SK-N-SH (cell line): ENCODE measurements around the gene SZT2. TPM values are rescaled to one million over a fixed set of nuclear protein-coding genes. Genes with fewer than 3 reads are reported as not detected.

Experiments used
- CTCF ChIA-PET: fragments of 300-600, 350-600 bp; formaldehyde crosslinking; extraction: SDS; loops from one replicate; lab custom pipeline; 2021; lab: Yijun Ruan, JAX
- POLR2A ChIA-PET: fragments of 350-600 bp; sonication (Branson Sonifier 250); formaldehyde crosslinking; extraction: SDS; loops from one replicate; lab custom pipeline; 2020; ENCODE audit warnings: antibody characterized with exemption, inconsistent platforms; lab: Yijun Ruan, JAX
- DNase-seq: peaks from one replicate; pipeline ENCODE4 v3.0.0; 2012
- H2AFZ ChIP-seq: fragments of 200-600 bp; sonication (generic); 2 replicates; pipeline ENCODE4 v1.8.1; 2016; ENCODE audit warnings: antibody characterized with exemption, mild to moderate bottlenecking, low read depth
- H3F3A ChIP-seq: fragments of 200-600 bp; sonication (generic); replicated peaks from 2 replicates; pipeline ENCODE3; 2016; ENCODE audit warnings: antibody characterized with exemption, mild to moderate bottlenecking; ENCODE audit not compliant: insufficient read depth
- H3K27ac ChIP-seq, 2 experiments: fragments of 200-500 bp in 1 of 2; fragments of 200-600 bp in 1 of 2; sonication (Bioruptor generic) in 1 of 2; sonication (generic), shearing (Covaris generic) in 1 of 2; 2 replicates each; pipeline versions ENCODE4 v1.5.1 to v1.6.1; 2014 to 2016; ENCODE audit warnings: low read depth in 2 of 2, inconsistent platforms in 1 of 2, low read length in 1 of 2, mild to moderate bottlenecking in 1 of 2, mixed read lengths in 1 of 2
- H3K27me3 ChIP-seq: fragments of 200-600 bp; sonication (generic), shearing (Covaris generic); 2 replicates; pipeline ENCODE4 v1.6.1; 2016; ENCODE audit warnings: mixed run types; ENCODE audit not compliant: insufficient read depth
- H3K36me3 ChIP-seq, 2 experiments: fragments of 200-500 bp in 1 of 2; fragments of 200-600 bp in 1 of 2; sonication (Bioruptor generic) in 1 of 2; sonication (generic) in 1 of 2; replicated peaks in 1 of 2; 2 replicates each; pipeline versions ENCODE3 to v1.5.1; 2014 to 2016; ENCODE audit warnings: low read length in 1 of 2, mild to moderate bottlenecking in 1 of 2; ENCODE audit not compliant: insufficient read depth in 2 of 2, control insufficient read depth in 1 of 2
- H3K4me1 ChIP-seq, 2 experiments: fragments of 200-500 bp in 1 of 2; fragments of 200-600 bp in 1 of 2; sonication (Bioruptor generic) in 1 of 2; sonication (generic), shearing (Covaris generic) in 1 of 2; 2 replicates each; pipeline versions ENCODE4 v1.5.1 to v1.6.1; 2014 to 2016; ENCODE audit warnings: low read depth in 1 of 2, low read length in 1 of 2, mixed run types in 1 of 2; ENCODE audit not compliant: insufficient read depth in 2 of 2, control insufficient read depth in 1 of 2
- H3K4me2 ChIP-seq: fragments of 200-600 bp; sonication (generic), shearing (Covaris generic); 2 replicates; pipeline ENCODE4 v1.6.1; 2017; ENCODE audit warnings: mixed run types
- H3K4me3 ChIP-seq, 2 experiments: fragments of 200-500 bp in 1 of 2; fragments of 200-600 bp in 1 of 2; sonication (Bioruptor generic) in 1 of 2; sonication (generic), shearing (Covaris generic) in 1 of 2; 2 replicates each; pipeline versions ENCODE4 v1.5.1 to v1.8.1; 2014 to 2016; ENCODE audit warnings: low read depth in 2 of 2, inconsistent platforms in 1 of 2, low read length in 1 of 2, mild to moderate bottlenecking in 1 of 2, mixed read lengths in 1 of 2, moderate library complexity in 1 of 2
- H3K79me2 ChIP-seq: fragments of 200-600 bp; sonication (generic); 2 replicates; pipeline ENCODE4 v1.8.1; 2017; ENCODE audit warnings: mild to moderate bottlenecking; ENCODE audit not compliant: insufficient read depth
- H3K9ac ChIP-seq: fragments of 200-600 bp; sonication (generic); 2 replicates; pipeline ENCODE4 v1.6.1; 2017; ENCODE audit warnings: mixed run types
- H3K9me2 ChIP-seq: fragments of 200-600 bp; sonication (generic); 2 replicates; pipeline ENCODE4 v1.6.1; 2017; ENCODE audit warnings: mixed run types
- H3K9me3 ChIP-seq: fragments of 200-600 bp; sonication (generic); 2 replicates; pipeline ENCODE4 v1.6.1; 2017; ENCODE audit warnings: mixed run types, mild to moderate bottlenecking, moderate library complexity
- H4K20me1 ChIP-seq: fragments of 200-600 bp; sonication (generic); 2 replicates; pipeline ENCODE4 v1.6.1; 2017; ENCODE audit warnings: mild to moderate bottlenecking, mixed run types; ENCODE audit not compliant: insufficient read depth
- CHD2 ChIP-seq: fragments of 150-350 bp; IDR thresholded peaks from 2 replicates; pipeline ENCODE4 v1.6.1; 2018; ENCODE audit warnings: low read length; ENCODE audit not compliant: partially characterized antibody
- ELF1 ChIP-seq: IDR thresholded peaks from 2 replicates; pipeline ENCODE4 v1.4.0; 2012
- EP300 ChIP-seq, 2 experiments: IDR thresholded peaks; 2 replicates each; pipeline versions ENCODE4 v1.4.0 to v1.6.1; 2012; ENCODE audit warnings: borderline replicate concordance in 1 of 2, low read depth in 1 of 2, low read length in 1 of 2
- GABPA ChIP-seq: IDR thresholded peaks from 2 replicates; pipeline ENCODE4 v1.4.0; 2012; ENCODE audit warnings: low read depth, mild to moderate bottlenecking
- JUND ChIP-seq: IDR thresholded peaks from 2 replicates; pipeline ENCODE4 v1.4.0; 2012
- MEF2A ChIP-seq: IDR thresholded peaks from 2 replicates; pipeline ENCODE4 v1.4.0; 2012; ENCODE audit warnings: low read depth, borderline replicate concordance
- MXI1 ChIP-seq: IDR thresholded peaks from 2 replicates; pipeline ENCODE4 v1.6.1; 2012; ENCODE audit warnings: mild to moderate bottlenecking, low read depth, low read length, improper control_type of control experiment
- NRF1 ChIP-seq: IDR thresholded peaks from 2 replicates; pipeline ENCODE4 v1.6.1; 2012; ENCODE audit warnings: low read depth, mild to moderate bottlenecking, low read length
- RAD21 ChIP-seq: IDR thresholded peaks from 2 replicates; pipeline ENCODE4 v1.6.1; 2012; ENCODE audit warnings: mild to moderate bottlenecking, low read length
- RCOR1 ChIP-seq: fragments of 150-350 bp; IDR thresholded peaks from 2 replicates; pipeline ENCODE4 v1.6.1; 2017; ENCODE audit warnings: antibody characterized with exemption, low read length
- RFX5 ChIP-seq: IDR thresholded peaks from 2 replicates; pipeline ENCODE4 v1.6.1; 2012; ENCODE audit warnings: mild to moderate bottlenecking, improper control_type of control experiment, low read length
- SIN3A ChIP-seq: IDR thresholded peaks from 2 replicates; pipeline ENCODE4 v1.6.1; 2012; ENCODE audit warnings: low read depth, mild to moderate bottlenecking, low read length, moderate library complexity, borderline replicate concordance
- TAF1 ChIP-seq: IDR thresholded peaks from 2 replicates; pipeline ENCODE4 v1.6.1; 2012; ENCODE audit warnings: low read depth, mild to moderate bottlenecking, low read length, moderate library complexity, borderline replicate concordance
- TCF12 ChIP-seq: IDR thresholded peaks from 2 replicates; pipeline ENCODE4 v1.4.0; 2012
- TEAD4 ChIP-seq: IDR thresholded peaks from 2 replicates; pipeline ENCODE4 v1.4.0; 2012; ENCODE audit warnings: mild to moderate bottlenecking, borderline replicate concordance; ENCODE audit not compliant: insufficient read depth
- YY1 ChIP-seq: IDR thresholded peaks from 2 replicates; pipeline ENCODE4 v1.4.0; 2012; ENCODE audit warnings: low read depth, mild to moderate bottlenecking
- WGBS: methylation state at CpG from one replicate; pipeline ENCODE4 v1.1.6; 2017; ENCODE audit warnings: low lambda C conversion rate; 5-methylcytosine and 5-hydroxymethylcytosine counted together
- polyA plus RNA-seq, 3 experiments: library from polyadenylated mRNA; depleted of rRNA; stranded (reverse); fragments of >200 nt; gene quantifications; 2 replicates each; pipeline ENCODE4 v1.2.3, GENCODE V29; 2012
- TF ChIP-seq, protein P1 (sequence below): fragments of 200-600 bp; sonication (generic); IDR thresholded peaks from 2 replicates; pipeline ENCODE4 v1.6.1; 2017; ENCODE audit warnings: antibody characterized with exemption, mild to moderate bottlenecking, moderate library complexity
- TF ChIP-seq, protein P2 (sequence below): IDR thresholded peaks from 2 replicates; pipeline ENCODE4 v1.4.0; 2012; ENCODE audit warnings: low read depth, borderline replicate concordance
- TF ChIP-seq, protein P3 (sequence below): IDR thresholded peaks from 2 replicates; pipeline ENCODE4; 2012
- TF ChIP-seq, protein P4 (sequence below): IDR thresholded peaks from 2 replicates; pipeline ENCODE4 v1.4.0; 2012; ENCODE audit warnings: low read depth
- TF ChIP-seq, protein P5 (sequence below): fragments of 150-350 bp; IDR thresholded peaks from 2 replicates; pipeline ENCODE4 v1.6.1; 2016; ENCODE audit warnings: mild to moderate bottlenecking, low read depth, low read length

SZT2 gene
- polyA plus RNA-seq, 1 of the 3 experiments (the other 2 are of a cell fraction) = 12.9 TPM

DNA sequence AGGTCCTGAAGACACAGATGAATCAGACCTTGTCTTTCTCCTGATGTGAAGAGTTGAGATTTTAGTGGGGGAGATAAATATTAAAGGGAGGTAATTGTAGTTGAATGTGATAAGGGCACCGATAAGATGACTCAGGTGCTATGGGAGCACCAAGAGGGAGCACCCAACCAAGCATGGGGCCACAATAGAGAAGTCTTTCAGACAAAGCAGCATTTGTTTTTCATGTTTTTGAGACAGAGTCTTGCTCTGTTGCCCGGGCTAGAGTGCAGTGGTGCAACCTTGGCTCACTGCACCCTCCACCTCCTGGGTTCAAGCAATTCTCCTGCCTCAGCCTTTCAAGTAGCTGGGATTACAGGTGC lies 16.2 kb downstream of the SZT2 start:
- Histone ChIP-seq H3K4me2 (no peak overlapping the region), H4K20me1 (no peaks in the 10 kb centered on the region), H2AFZ (no peak overlapping the region), H3K4me1 (peaks cover 0 to 7% of the 10 kb centered on the region in 2 experiments; a peak in 1 of 4 replicates), H3K36me3 (peaks cover 40 to 57% of the 10 kb centered on the region in 2 experiments), H3K9me3 (no peaks in the 10 kb centered on the region), H3K9me2 (no peaks in the 10 kb centered on the region), H3K27me3 (no peaks in the 10 kb centered on the region), H3K79me2 (peaks cover 4% of the 10 kb centered on the region; the same call in 1 of the 2 replicates), H3K27ac (no peak overlapping the region), H3F3A (no peaks in the 10 kb centered on the region), H3K9ac (no peak overlapping the region), H3K4me3 (no peak overlapping the region)
- no peak for DNase-seq
- WGBS = 92% methylated on average over 2 of the region's 2 CpGs
- CTCF ChIA-PET = interaction anchor here (1.0 to 1.3 kb wide), 3 partner anchors 9 to 179 kb away, joined by 3 to 5 read pairs (median 3); no protein-coding TSS in a partner anchor
- TF ChIP-seq TAF1 = no peak
- TF ChIP-seq RCOR1 = no peak
- TF ChIP-seq JUND = no peak
- no peak for TF ChIP-seq RFX5
- TF ChIP-seq YY1 = no peak
- TF ChIP-seq, protein P1, sequence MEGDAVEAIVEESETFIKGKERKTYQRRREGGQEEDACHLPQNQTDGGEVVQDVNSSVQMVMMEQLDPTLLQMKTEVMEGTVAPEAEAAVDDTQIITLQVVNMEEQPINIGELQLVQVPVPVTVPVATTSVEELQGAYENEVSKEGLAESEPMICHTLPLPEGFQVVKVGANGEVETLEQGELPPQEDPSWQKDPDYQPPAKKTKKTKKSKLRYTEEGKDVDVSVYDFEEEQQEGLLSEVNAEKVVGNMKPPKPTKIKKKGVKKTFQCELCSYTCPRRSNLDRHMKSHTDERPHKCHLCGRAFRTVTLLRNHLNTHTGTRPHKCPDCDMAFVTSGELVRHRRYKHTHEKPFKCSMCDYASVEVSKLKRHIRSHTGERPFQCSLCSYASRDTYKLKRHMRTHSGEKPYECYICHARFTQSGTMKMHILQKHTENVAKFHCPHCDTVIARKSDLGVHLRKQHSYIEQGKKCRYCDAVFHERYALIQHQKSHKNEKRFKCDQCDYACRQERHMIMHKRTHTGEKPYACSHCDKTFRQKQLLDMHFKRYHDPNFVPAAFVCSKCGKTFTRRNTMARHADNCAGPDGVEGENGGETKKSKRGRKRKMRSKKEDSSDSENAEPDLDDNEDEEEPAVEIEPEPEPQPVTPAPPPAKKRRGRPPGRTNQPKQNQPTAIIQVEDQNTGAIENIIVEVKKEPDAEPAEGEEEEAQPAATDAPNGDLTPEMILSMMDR = no peak
- TF ChIP-seq CHD2 = no peak
- no peak for TF ChIP-seq NRF1
- no peak for TF ChIP-seq MEF2A
- TF ChIP-seq, protein P2, sequence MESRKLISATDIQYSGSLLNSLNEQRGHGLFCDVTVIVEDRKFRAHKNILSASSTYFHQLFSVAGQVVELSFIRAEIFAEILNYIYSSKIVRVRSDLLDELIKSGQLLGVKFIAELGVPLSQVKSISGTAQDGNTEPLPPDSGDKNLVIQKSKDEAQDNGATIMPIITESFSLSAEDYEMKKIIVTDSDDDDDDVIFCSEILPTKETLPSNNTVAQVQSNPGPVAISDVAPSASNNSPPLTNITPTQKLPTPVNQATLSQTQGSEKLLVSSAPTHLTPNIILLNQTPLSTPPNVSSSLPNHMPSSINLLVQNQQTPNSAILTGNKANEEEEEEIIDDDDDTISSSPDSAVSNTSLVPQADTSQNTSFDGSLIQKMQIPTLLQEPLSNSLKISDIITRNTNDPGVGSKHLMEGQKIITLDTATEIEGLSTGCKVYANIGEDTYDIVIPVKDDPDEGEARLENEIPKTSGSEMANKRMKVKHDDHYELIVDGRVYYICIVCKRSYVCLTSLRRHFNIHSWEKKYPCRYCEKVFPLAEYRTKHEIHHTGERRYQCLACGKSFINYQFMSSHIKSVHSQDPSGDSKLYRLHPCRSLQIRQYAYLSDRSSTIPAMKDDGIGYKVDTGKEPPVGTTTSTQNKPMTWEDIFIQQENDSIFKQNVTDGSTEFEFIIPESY = no peak
- no peak for TF ChIP-seq GABPA
- no peak for TF ChIP-seq SIN3A
- TF ChIP-seq TEAD4 = no peak
- TF ChIP-seq RAD21 = no peak
- POLR2A ChIA-PET = no interaction called here

DNA sequence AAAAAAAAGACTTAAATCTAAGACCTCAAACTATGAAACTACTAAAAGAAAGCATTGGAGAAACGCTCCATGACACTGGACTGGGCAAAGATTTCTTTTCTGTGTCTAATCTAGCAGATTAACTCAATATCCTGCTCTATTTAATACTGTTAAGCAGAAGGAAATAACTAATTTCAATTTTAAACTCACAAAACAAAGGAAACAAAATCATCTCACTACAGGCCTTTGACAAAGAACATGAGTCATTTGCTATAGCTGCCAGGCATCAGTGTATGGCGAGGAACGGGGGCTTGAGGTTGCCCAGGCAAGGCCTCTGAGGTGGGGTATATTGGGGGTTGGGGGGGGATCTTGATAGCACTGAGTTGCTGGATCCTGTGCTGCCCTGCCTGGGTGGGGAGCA lies 20.9 kb downstream of the SZT2 start:
- peaks cover 24 to 46% of the 10 kb centered on the region in 2 experiments for H3K36me3 ChIP-seq
- H2AFZ ChIP-seq = no peak overlapping the region
- H3K9ac ChIP-seq = no peak overlapping the region
- CTCF ChIA-PET = interaction anchor here (5.6 kb wide), 1 partner anchor 183 kb away, joined by 134 read pairs; no protein-coding TSS in a partner anchor
- no peaks in the 10 kb centered on the region for H3K9me2 ChIP-seq
- H3K4me2 ChIP-seq = no peak overlapping the region
- H3K4me3 ChIP-seq = no peak overlapping the region
- H4K20me1 ChIP-seq = no peaks in the 10 kb centered on the region
- 94% methylated on average over 3 of the region's 3 CpGs for WGBS
- H3K27me3 ChIP-seq = no peaks in the 10 kb centered on the region
- DNase-seq = no peak
- no peaks in the 10 kb centered on the region for H3K79me2 ChIP-seq
- no peaks in the 10 kb centered on the region for H3K9me3 ChIP-seq
- no peak overlapping the region for H3K27ac ChIP-seq
- H3K4me1 ChIP-seq = peaks cover 0 to 1% of the 10 kb centered on the region in 2 experiments; a peak in 1 of 4 replicates
- POLR2A ChIA-PET = no interaction called here
- peaks cover 6% of the 10 kb centered on the region for H3F3A ChIP-seq
- no peak for TF ChIP-seq MXI1
- TF ChIP-seq, protein P3, sequence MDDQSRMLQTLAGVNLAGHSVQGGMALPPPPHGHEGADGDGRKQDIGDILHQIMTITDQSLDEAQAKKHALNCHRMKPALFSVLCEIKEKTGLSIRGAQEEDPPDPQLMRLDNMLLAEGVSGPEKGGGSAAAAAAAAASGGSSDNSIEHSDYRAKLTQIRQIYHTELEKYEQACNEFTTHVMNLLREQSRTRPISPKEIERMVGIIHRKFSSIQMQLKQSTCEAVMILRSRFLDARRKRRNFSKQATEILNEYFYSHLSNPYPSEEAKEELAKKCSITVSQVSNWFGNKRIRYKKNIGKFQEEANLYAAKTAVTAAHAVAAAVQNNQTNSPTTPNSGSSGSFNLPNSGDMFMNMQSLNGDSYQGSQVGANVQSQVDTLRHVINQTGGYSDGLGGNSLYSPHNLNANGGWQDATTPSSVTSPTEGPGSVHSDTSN = no peak
- TF ChIP-seq, protein P4, sequence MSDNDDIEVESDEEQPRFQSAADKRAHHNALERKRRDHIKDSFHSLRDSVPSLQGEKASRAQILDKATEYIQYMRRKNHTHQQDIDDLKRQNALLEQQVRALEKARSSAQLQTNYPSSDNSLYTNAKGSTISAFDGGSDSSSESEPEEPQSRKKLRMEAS = no peak
- no peak for TF ChIP-seq TEAD4
- no peak for TF ChIP-seq EP300 (IDR thresholded peaks at IDR 0.05; ENCODE audit: borderline replicate concordance in 1 of 2, low read depth in 1 of 2, low read length in 1 of 2)
- no peak for TF ChIP-seq ELF1
- TF ChIP-seq JUND = no peak
- TF ChIP-seq, protein P5, sequence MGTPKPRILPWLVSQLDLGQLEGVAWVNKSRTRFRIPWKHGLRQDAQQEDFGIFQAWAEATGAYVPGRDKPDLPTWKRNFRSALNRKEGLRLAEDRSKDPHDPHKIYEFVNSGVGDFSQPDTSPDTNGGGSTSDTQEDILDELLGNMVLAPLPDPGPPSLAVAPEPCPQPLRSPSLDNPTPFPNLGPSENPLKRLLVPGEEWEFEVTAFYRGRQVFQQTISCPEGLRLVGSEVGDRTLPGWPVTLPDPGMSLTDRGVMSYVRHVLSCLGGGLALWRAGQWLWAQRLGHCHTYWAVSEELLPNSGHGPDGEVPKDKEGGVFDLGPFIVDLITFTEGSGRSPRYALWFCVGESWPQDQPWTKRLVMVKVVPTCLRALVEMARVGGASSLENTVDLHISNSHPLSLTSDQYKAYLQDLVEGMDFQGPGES = no peak
- TF ChIP-seq TCF12 = no peak
- no peak for TF ChIP-seq MEF2A
- TF ChIP-seq, protein P1 = no peak
